Dermis blood vessel endothelial cell (primary cell): ENCODE measurements around the gene SCMH1. TPM values are rescaled to one million over a fixed set of nuclear protein-coding genes. Genes with fewer than 3 reads are reported as not detected.
"Not testable (repeated sequence)": the region's sequence is repeated elsewhere in the genome, so short reads cannot be mapped to it uniquely, and the experiment has no call there.

ENCODE experiments used
- DNase-seq: peaks from one replicate; pipeline ENCODE4 v3.0.0; 2010
- total RNA-seq: library from RNA; depleted of rRNA; stranded (reverse); fragments of >200 nt; gene quantifications from 2 replicates; pipeline ENCODE4 v1.2.3, GENCODE V29; 2014

The SCMH1 gene
- total RNA-seq, 1 donor from 2014 or later = 16.0 TPM

- DNase-seq = no peak
These were observed 7.2 kb upstream of the SCMH1 start for GRCh38 chr1:41249319-41249718.

GRCh38 chr1:41246568-41246967 lies 4.5 kb upstream of the SCMH1 start:
- no peak for DNase-seq

GRCh38 chr1:41245659-41246058 lies 3.6 kb upstream of the SCMH1 start:
- DNase-seq = no peak

- DNase-seq = no peak
These were observed 926 bp upstream of the SCMH1 start for GRCh38 chr1:41243079-41243385.

- DNase-seq = peak; percentile 13
These were observed 404 bp upstream of the SCMH1 start for GRCh38 chr1:41242342-41243078.

- peak; percentile 55 for DNase-seq
These were observed 755 bp downstream of the SCMH1 start for GRCh38 chr1:41241354-41241748.

- peak; percentile 17 for DNase-seq
These were observed 1.2 kb downstream of the SCMH1 start for GRCh38 chr1:41240781-41241353.

- peak; percentile 50 for DNase-seq
These were observed 2.0 kb downstream of the SCMH1 start for GRCh38 chr1:41239988-41240610.

GRCh38 chr1:41238311-41238988 lies 3.7 kb downstream of the SCMH1 start:
- DNase-seq = peak; percentile 23

- DNase-seq = no peak
These were observed 5.3 kb downstream of the SCMH1 start for GRCh38 chr1:41236781-41237180.

GRCh38 chr1:41235893-41236292 lies 6.2 kb downstream of the SCMH1 start:
- no peak for DNase-seq

- DNase-seq = no peak
These were observed 8.4 kb downstream of the SCMH1 start for GRCh38 chr1:41233708-41234107.

GRCh38 chr1:41232305-41232704 lies 9.8 kb downstream of the SCMH1 start:
- DNase-seq = no peak

- DNase-seq = no peak
These were observed 11.4 kb downstream of the SCMH1 start for GRCh38 chr1:41230656-41231055.

- not testable (repeated sequence) for DNase-seq
These were observed 12.9 kb downstream of the SCMH1 start for GRCh38 chr1:41229219-41229618.

- DNase-seq = no peak
These were observed 15.2 kb downstream of the SCMH1 start for GRCh38 chr1:41226815-41227434.

GRCh38 chr1:41225495-41225894 lies 16.6 kb downstream of the SCMH1 start:
- DNase-seq = no peak

- peak; percentile 39 for DNase-seq
These were observed 19.6 kb downstream of the SCMH1 start for GRCh38 chr1:41222496-41222895.

- no peak for DNase-seq
These were observed 20.1 kb downstream of the SCMH1 start for GRCh38 chr1:41221995-41222394.

- DNase-seq = no peak
These were observed 24.0 kb downstream of the SCMH1 start for GRCh38 chr1:41218152-41218551.

- no peak for DNase-seq
These were observed 24.7 kb downstream of the SCMH1 start for GRCh38 chr1:41217441-41217840.

- no peak for DNase-seq
These were observed 26.5 kb downstream of the SCMH1 start for GRCh38 chr1:41215623-41216022.

GRCh38 chr1:41213341-41213740 lies 28.8 kb downstream of the SCMH1 start:
- DNase-seq = no peak
